HG02840 (cell line): ENCODE measurements around the gene OPTC.

Source experiments
- ATAC-seq: cut with Tn5 transposase; IDR thresholded peaks from one replicate; pipeline ENCODE4 v1.9.1; 2021; ENCODE audit warnings: mild to moderate bottlenecking, moderate library complexity, moderate number of reproducible peaks; ENCODE audit not compliant: unreplicated experiment, low FRiP score

OPTC gene

DNA sequence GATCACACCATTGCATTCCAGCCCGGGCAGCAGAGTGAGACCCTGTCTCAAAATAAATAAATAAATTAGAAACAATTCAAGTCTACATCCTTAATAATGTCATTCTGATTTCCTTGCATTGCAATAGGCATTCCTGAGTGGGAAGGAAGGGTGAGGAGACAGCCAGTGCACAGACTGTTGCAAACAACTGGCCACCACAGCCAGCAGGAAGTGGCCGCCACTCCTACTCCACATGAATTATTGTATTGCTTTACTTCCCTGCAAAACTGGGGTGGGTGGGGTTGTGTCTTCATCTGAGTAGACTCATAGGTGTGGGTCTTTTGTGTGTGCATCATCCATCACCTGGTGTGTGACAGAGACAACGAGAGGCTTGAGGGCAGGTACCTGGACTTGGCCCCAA is 60.1 kb downstream of the OPTC start:
- ATAC-seq: no peak

DNA sequence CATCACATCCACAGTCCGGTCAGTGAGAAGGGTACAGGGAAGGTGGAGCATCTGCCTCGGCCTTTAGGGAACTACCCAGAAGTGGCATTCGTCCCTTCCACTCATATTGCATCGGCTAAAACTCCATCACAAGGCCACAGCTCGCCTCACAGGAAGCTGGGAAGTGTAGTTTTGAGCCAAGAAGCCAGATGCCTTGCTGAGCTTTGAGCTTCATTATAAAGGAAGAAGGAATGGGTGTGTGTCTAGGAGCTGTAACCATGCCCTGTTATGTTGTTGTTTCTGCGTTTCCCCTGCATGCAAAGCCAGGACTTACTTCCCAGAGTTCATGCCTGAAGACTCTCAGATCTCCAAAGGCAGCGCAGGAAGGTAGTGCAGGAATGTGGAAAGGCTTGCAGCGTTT is 61.1 kb downstream of the OPTC start:
- ATAC-seq: no peak

DNA sequence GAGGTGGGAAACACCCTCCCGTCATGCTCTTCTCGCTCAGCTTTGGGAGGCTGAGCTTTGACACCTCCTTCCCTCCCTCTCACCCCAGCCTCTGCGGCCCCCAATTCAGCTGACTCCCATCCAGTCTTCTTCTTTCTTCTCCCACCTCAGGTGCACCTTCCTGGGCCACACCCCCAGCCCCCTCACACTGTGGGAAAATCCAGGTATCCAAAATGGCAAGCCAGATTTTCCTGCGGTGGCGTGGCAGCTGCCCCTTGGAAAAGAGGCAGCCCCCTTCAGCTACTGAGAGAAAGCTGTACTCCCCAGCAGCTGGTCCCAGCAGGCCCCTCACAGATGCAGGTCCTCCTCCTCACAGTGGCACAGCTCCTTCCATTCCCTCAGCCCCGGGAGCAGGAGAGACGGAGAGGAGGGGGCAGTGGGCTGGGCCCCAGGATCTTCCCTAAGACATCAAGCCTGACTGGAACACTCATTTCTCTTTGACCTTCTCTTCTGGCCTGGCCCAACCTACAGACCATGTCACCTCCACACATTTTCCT is 61.6 kb downstream of the OPTC start:
- ATAC-seq: no peak

DNA sequence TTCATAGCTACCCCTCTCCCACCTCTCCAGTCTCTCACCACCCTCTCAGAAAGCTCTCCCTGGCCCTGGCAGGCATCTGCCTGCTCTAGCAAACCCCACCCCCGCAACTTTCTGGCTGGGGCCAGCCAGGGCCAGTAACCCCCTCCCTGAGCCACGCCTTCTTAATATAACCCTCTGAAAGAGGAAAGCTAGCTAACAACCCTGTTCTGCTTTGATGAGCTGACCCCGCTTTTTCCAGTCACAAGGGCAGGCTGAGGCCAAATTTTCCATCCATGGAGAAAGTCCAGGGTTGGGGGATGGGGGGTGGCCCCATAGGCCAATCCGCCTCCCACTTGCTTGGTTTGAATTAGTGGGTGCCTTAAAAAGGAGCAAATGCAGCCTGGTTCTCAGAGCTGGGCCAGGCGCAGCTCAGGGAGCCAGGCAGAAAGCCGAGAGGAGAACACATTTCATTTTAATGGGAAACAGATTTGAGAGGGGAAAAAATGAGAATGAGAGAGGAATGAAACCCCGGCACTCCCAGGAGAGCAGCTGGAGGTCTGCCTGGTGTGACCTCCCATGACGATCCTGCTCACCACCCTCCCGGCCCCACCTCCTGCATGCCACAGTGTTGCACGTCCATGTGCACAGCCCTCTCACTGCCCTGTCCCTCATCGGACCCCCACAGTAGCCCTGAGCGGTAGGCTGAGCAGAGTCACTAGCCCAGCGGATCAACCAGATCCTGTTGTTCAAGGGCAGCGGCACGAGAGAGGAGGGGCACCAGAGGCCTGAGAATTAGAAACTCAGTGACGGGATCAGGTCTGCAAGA is 62.3 kb downstream of the OPTC start:
- no peak for ATAC-seq

DNA sequence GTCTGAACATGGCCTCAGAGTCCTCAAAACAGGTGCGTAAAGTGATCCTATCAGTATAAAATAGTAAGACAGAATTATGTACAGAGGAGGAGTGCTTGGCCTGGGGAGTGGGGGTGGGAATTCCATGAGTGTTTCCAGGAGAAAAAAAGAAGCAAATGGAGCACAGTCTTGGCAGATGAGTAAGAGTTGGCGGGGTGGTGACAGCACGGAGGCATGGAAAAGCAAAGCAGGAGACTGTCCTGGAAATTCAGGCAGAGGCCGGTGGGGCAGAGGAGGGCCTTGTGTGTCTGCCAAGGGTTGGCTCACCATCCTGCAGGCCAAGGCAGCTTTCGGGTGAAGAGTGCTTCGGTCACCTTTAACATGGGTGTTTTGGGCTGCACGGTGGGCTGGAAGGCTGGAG is 63.4 kb downstream of the OPTC start:
- ATAC-seq: no peak

DNA sequence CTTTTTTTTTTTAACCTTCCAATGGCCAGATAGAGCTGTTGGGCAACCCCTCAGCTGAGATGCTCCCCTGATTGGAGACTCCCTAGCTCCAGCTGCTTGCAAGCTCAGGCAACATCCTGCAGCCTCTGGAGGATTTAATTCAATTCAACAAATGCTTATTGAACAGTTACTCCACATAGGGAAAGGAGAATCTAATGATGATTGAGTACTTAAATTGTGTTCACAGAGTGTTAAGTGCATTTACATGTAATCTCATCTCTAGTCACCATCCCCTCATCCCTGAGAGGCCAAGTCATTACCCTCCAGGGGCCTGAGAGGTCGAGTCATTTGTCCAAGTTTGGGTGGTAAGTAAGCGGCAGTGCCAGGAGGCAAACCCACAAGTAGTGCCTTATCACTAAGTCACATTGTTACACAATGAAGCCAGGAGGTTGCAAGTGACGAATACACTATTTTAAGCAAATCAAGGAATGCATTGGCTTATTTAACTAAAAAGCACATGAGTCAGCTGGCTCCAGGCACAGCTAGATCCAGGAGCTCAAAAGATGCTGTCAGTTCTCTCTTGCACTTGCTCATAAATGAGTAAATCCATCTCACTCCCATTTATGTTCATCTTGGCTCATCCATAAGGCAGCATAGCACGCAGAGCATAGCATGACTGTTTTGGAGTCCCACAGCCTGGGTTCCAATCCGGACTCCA is 64.3 kb downstream of the OPTC start:
- ATAC-seq: no peak
